ENCODE data around the gene ZBED1.

ZBED1 gene

DNA sequence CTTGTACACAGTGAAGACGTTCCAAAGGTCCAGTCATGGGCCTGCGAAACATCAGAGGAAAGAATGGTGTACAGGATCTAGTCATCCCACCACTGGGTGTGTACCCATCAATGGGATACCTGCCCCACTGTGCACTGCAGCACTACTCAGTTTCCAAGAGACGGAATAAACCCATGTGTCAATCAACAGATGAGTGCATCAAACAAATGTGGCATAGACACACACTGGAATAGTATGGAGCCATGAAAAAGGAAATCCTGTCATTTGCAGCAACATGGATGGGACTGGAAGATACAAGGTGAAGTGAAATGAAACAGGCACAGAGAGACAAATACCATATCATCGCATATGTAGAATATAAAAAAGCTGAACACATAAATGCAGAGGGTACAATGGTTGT is 48.0 kb downstream of the ZBED1 start:
- FAIRE-seq (no peak), DNase-seq (ENCODE audit: insufficient read length) (no peak)
- TF ChIP-seq TAF1 (IDR thresholded peaks at IDR 0.05; ENCODE audit: borderline replicate concordance, low read depth, low read length): no peak
- no peak for TF ChIP-seq POLR2AphosphoS5 (IDR thresholded peaks at IDR 0.05; ENCODE audit: low read depth, low read length)
- no peak for TF ChIP-seq POLR2A (IDR thresholded peaks at IDR 0.05; ENCODE audit: low read depth, low read length)

DNA sequence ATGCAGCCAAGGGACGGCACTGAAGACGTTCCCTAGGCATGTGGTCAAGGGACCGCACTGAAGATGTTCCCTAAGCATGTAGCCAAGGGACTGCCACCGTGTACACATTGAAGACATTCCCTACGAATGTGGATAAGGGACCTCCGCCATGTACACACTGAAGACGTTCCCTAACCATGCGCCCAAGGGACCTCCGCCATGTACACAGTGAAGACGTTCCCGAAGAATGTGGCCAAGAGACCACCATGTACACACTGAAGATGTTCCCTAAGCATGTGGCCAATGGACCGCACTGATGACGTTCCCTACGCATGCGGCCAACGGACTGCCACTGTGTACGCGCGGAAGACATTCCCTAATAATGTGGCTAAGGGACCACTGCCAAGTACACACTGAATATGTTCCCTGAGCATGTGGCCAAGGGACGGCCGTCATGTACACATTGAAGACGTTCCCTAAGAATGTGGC is 48.4 kb downstream of the ZBED1 start:
- DNase-seq (ENCODE audit: insufficient read length) (no peak), FAIRE-seq (no peak)
- no peak for TF ChIP-seq TAF1 (IDR thresholded peaks at IDR 0.05; ENCODE audit: borderline replicate concordance, low read depth, low read length)
- no peak for TF ChIP-seq POLR2A (IDR thresholded peaks at IDR 0.05; ENCODE audit: low read depth, low read length)
- TF ChIP-seq POLR2AphosphoS5 (IDR thresholded peaks at IDR 0.05; ENCODE audit: low read depth, low read length): no peak

DNA sequence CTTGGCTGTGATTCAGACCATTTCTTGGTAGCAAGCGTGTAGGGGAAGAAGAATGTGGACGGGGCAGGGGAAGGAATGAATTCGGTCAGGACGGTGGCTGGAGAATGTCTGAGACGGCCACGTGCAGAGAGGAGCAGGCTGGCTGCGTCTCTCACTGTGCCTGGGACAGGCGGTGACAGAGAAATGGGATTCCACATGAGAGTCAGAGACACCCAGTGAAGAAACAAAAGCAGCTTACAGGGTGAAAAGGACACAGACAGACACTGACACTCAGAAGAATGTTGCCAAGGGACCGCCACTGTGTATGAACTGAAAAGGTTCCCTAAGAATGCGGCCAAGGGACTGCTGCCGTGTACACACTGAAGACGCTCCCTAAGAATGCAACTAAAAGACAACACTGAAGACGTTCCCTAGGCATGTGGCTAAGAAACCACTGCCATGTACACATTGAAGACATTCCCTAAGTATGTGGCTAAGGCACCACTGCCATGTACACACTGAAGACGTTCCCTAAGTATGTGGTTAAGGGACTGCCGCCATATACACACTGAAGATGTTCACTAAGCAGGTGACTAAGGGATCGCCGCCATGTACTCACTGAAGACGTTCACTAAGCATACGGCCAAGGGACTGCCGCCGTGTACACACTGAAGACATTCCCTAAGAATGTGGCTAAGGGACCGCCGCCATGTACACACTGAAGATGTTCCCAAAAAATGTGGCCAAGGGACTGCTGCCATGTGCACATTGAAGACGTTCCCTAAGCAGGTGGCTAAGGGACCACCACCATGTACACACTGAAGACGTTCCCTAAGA is 49.1 kb downstream of the ZBED1 start:
- no peak for FAIRE-seq
- no peak for DNase-seq (ENCODE audit: insufficient read length)
- TF ChIP-seq POLR2AphosphoS5 (IDR thresholded peaks at IDR 0.05; ENCODE audit: low read depth, low read length) (no peak), TAF1 (IDR thresholded peaks at IDR 0.05; ENCODE audit: borderline replicate concordance, low read depth, low read length) (no peak), POLR2A (IDR thresholded peaks at IDR 0.05; ENCODE audit: low read depth, low read length) (no peak)

DNA sequence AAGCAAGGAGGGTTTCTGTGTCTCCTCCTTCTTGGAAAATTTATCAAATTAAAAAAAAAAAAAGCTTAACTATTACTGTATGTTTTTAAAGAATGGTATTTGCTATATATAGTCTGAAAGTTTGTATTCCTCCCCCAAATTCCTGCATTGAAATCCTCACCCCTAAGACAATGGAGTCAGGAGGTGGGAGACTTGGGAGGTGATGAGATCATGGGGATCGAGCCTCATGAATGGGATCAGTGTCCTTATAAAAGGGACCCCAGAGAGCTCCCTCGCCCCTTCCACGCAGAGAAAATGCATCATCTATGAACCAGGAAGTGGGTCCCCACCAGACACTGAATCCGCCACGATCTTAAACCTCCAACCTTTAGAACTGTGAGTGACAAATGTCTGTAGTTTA is 50.1 kb downstream of the ZBED1 start:
- DNase-seq (ENCODE audit: insufficient read length): no peak

DNA sequence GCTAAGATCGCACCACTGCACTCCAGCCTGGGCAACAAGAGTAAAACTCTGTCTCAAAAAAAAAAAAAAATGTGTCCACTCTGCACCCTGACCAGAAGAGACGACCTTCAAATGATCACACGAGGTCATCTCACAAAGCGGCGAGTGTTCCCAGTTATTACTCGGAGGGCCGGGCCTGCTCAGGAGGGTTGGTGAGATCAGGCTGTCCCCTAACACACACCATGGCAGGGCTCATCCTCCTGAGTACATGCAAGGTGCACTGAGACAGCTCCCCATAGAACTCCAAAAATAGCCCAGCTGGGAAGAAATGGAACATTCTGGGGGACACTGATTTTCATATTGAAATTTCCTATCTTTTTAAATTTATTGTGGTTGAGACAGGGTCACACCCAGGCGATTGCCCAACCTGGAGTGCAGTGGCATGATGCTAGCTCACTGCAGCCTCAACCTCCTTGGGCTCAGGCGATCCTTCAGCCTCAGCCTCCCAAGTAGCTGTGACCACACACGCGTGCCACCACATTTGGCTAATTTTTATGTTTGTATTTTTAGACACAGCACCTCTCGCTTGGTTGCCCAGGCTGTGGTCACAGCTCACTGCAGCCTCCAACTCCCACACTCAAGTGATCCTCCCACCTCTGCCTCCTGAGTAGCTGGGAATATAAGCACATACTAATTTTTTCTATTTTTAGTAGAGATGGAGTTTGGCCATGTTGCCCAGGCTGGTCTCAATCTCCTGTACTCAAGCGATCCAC is 51.5 kb downstream of the ZBED1 start:
- DNase-seq (ENCODE audit: insufficient read length): no peak
- TF ChIP-seq POLR2AphosphoS5 (IDR thresholded peaks at IDR 0.05; ENCODE audit: low read depth, low read length): no peak
- no peak for TF ChIP-seq TAF1 (IDR thresholded peaks at IDR 0.05; ENCODE audit: borderline replicate concordance, low read depth, low read length)
- no peak for TF ChIP-seq POLR2A (IDR thresholded peaks at IDR 0.05; ENCODE audit: low read depth, low read length)
- FAIRE-seq: peak; percentile 63

More for the DNA sequence above, 50.1 kb downstream of the ZBED1 start:
- TF ChIP-seq POLR2AphosphoS5 (IDR thresholded peaks at IDR 0.05; ENCODE audit: low read depth, low read length) (no peak), POLR2A (IDR thresholded peaks at IDR 0.05; ENCODE audit: low read depth, low read length) (no peak), TAF1 (IDR thresholded peaks at IDR 0.05; ENCODE audit: borderline replicate concordance, low read depth, low read length) (no peak)
- FAIRE-seq: no peak

DNA sequence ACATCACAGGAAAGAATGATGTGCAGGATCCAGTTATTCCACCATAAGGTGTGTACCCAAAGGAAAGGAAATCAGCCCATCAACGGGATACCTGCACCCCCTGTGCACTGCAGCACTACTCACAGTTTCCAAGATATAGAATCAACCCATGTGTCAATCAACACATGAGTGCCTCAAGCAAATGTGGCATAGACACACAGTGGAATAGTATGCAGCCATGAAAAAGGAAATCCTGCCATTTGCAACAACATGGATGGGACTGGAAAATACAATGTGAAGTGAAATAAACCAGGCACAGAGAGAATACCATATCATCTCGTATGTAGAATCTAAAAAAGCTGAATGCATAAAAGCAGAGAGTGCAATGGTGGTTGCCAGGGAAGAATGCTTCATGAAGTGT is 53.3 kb downstream of the ZBED1 start:
- no peak for TF ChIP-seq POLR2AphosphoS5 (IDR thresholded peaks at IDR 0.05; ENCODE audit: low read depth, low read length)
- no peak for TF ChIP-seq TAF1 (IDR thresholded peaks at IDR 0.05; ENCODE audit: borderline replicate concordance, low read depth, low read length)
- TF ChIP-seq POLR2A (IDR thresholded peaks at IDR 0.05; ENCODE audit: low read depth, low read length): no peak
- no peak for DNase-seq (ENCODE audit: insufficient read length)
- FAIRE-seq: no peak

DNA sequence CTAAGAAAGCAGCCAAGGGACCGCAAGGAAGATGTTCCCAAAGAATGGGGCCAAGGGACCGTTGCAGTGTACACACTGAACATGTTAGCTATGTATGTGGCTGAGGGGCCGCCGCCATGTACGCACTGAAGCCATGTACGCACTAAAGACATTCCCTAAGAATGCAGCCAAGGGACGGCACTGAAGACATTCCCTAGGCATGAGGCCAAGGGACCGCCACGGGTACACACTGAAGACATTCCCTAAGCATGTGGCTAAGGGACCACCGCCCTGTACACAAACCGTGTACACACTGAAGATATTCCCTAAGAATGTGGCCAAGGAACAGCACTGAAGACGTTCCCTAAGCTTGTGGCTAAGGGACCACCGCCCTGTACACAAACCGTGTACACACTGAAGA is 54.0 kb downstream of the ZBED1 start:
- FAIRE-seq: no peak

DNA sequence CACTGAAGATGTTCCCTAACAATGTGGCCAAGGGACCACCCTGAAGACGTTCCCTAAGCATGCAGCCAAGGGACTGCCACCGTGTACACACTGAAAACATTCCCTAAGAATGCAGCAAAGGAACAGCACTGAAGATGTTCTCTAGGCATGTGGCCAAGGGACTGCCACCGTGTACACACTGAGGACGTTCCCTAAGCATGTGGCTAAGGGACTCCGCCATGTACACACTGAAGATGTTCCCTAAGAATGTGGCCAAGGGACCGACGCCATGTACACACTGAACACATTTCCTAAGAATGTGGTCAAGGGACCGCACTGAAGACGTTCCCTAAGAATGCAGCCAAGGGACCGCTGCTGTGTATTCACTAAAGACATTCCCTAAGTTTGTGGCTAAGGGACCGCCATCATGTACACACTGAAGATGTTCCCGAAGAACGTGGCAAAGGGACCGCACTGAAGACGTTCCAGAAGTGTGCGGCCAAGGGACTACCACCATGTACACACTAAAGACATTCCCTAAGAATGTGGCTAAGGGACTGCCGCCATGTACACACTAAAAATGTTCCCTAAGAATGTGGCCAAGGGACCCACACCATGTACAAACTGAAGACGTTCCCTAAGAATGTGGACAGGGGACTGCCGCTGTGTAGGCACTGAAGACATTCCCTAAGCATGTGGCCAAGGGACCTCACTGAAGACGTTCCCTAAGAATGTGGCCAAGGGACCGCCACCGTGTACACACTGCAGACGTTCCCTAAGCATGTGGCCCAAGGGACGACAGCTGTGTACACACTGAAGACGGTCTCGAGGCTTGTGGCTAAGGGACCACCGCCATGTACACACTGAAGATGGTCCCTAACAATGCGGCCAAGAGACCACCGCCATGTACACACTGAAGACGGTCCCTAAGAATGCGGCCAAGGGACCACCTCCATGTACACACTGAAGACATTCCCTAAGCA is 54.8 kb downstream of the ZBED1 start:
- DNase-seq (ENCODE audit: insufficient read length) (no peak), FAIRE-seq (no peak)
- TF ChIP-seq POLR2A (IDR thresholded peaks at IDR 0.05; ENCODE audit: low read depth, low read length): no peak
- no peak for TF ChIP-seq POLR2AphosphoS5 (IDR thresholded peaks at IDR 0.05; ENCODE audit: low read depth, low read length)
- no peak for TF ChIP-seq TAF1 (IDR thresholded peaks at IDR 0.05; ENCODE audit: borderline replicate concordance, low read depth, low read length)

More for the DNA sequence above, 54.0 kb downstream of the ZBED1 start:
- DNase-seq (ENCODE audit: insufficient read length): no peak
- TF ChIP-seq POLR2AphosphoS5 (IDR thresholded peaks at IDR 0.05; ENCODE audit: low read depth, low read length) (no peak), TAF1 (IDR thresholded peaks at IDR 0.05; ENCODE audit: borderline replicate concordance, low read depth, low read length) (no peak), POLR2A (IDR thresholded peaks at IDR 0.05; ENCODE audit: low read depth, low read length) (no peak)

DNA sequence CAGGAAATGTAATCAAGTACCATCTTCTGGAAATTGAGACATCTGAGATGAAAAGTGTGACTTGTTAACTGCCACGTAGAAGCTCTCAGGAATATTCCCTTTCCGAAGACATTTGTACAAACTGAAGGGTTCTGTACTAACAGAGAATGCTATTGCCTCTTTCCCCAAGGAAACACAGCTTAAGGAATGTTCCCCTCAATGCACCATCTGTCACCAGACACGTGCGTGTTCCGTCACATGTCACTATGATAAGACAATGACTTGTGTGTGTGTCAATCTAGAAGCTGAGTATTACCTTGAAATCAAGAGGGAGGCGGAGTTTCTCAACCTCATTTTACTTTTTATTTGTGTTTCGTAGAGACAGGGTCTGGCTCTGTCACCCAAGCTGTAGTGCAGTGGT is 58.1 kb downstream of the ZBED1 start:
- TF ChIP-seq POLR2A (IDR thresholded peaks at IDR 0.05; ENCODE audit: low read depth, low read length): no peak
- no peak for TF ChIP-seq POLR2AphosphoS5 (IDR thresholded peaks at IDR 0.05; ENCODE audit: low read depth, low read length)
- TF ChIP-seq TAF1 (IDR thresholded peaks at IDR 0.05; ENCODE audit: borderline replicate concordance, low read depth, low read length): no peak
- no peak for DNase-seq (ENCODE audit: insufficient read length)
- no peak for FAIRE-seq

DNA sequence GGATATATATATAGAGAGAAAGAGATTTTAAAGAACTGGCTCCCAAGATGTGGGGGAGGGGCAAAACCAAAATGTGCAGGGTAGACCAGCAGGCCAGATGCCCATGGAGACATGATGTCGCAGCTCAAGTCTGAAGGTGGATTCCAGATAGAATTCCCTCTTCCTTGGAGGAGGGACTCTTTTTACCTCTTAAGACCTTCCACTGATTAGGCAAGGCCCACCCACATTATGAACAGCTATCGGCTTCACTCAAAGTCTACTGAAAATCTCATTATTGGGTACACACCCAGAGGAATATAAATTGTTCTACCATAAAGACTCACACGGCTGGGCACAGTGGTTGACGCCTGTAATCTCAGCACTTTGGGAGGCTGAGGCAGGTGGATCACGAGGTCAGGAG is 59.3 kb downstream of the ZBED1 start:
- TF ChIP-seq POLR2A (IDR thresholded peaks at IDR 0.05; ENCODE audit: low read depth, low read length): no peak
- no peak for TF ChIP-seq POLR2AphosphoS5 (IDR thresholded peaks at IDR 0.05; ENCODE audit: low read depth, low read length)
- FAIRE-seq (no peak), DNase-seq (ENCODE audit: insufficient read length) (no peak)

DNA sequence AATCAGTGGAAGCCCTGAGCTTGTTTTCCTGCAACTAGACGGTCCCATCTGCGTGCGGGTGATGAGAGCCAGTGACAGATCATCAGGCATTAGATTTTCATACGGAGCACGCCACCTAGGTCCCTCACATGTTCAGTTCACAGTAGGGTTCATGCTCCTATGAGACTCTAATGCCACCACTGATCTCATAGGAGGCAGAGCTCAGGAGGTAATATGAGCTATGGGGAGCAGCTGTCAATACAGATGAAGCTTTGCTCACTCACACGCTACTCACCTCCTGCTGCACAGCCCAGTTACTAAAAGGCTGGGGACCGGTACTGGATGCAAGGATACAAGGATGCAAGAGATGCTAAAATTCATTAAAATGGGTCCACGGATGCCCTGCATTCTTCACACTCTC is 61.2 kb downstream of the ZBED1 start:
- DNase-seq (ENCODE audit: insufficient read length) (no peak), FAIRE-seq (peak; percentile 9)
- TF ChIP-seq POLR2A (IDR thresholded peaks at IDR 0.05; ENCODE audit: low read depth, low read length) (no peak), TAF1 (IDR thresholded peaks at IDR 0.05; ENCODE audit: borderline replicate concordance, low read depth, low read length) (no peak), POLR2AphosphoS5 (IDR thresholded peaks at IDR 0.05; ENCODE audit: low read depth, low read length) (no peak)
